Fibroblast of lung (primary cell): ENCODE measurements around the gene IER5L.

Experiments
- CTCF ChIP-seq, 2 donors: IDR thresholded peaks in 1 of 2; conservative IDR thresholded peaks in 1 of 2; 1 replicate in 1 of 2; 2 replicates in 1 of 2; pipeline ENCODE4 v1.5.1; 2011 to 2012; ENCODE audit warnings: low read length in 2 of 2, control low read depth in 1 of 2, inconsistent platforms in 1 of 2, low read depth in 1 of 2, mild to moderate bottlenecking in 1 of 2
- EZH2 ChIP-seq: IDR thresholded peaks from 2 replicates; pipeline ENCODE4 v1.5.1; 2012; ENCODE audit warnings: low read length, control low read depth, mild to moderate bottlenecking; ENCODE audit errors: missing control alignments

GRCh38 chr9:129195606-129196005 lies 17.5 kb upstream of the IER5L start:
- no peak for TF ChIP-seq CTCF (conservative IDR thresholded peaks at IDR 0.05 in 1 of 2, IDR thresholded peaks at IDR 0.05 in 1 of 2; ENCODE audit: low read depth in 1 of 2, low read length in 2 of 2)
- no peak for TF ChIP-seq EZH2
